ENCODE results near the gene TBL1X.
"Not testable (repeated sequence)": the region's sequence is repeated elsewhere in the genome, so short reads cannot be mapped to it uniquely, and the experiment has no call there.

The TBL1X gene

DNA sequence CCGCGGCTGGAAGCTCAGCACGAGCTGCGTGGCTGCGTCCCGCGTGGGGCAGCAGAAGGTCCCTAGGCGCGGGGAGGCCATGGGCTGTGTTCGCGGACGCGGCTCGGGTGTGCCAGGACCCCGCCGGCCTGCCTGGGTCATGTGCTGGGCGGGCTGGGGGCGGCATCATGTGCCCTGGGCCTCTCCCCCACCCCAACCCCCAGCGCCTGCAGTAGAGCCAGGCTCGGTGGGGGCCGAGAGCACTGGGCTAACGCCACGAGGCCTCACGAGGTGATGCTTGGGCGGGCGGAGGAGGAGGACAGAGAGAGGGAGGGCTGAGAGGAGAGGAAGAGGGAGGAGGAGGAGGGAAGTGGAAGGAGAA lies 300.9 kb downstream of the TBL1X start, which contains the start of gene GPR143:
Gene GPR143, minus strand, starts transcription at position 111 of the 361 bp plus-strand sequence. Its CDS starts 30 bp downstream, at position 81.
- H3K9ac ChIP-seq = no peak within 1 kb of the TSS
- H3K9me3 ChIP-seq = peaks cover 11% of the 10 kb centered on the region
- TF ChIP-seq Cebpa-rat (IDR thresholded peaks at IDR 0.05) = no peak
- H3K4me1 ChIP-seq = peaks cover 47% of the 10 kb centered on the region
- H4K20me1 ChIP-seq = peaks cover 21% of the 10 kb centered on the region
- no peak within 1 kb of the TSS for H3K4me3 ChIP-seq
- H3K36me3 ChIP-seq = no peaks in the 10 kb centered on the region
- H3K27ac ChIP-seq = no peak within 1 kb of the TSS
- H3K27me3 ChIP-seq = no peaks in the 10 kb centered on the region
- H3K4me2 ChIP-seq = peak within 1 kb of the TSS; percentile 49

DNA sequence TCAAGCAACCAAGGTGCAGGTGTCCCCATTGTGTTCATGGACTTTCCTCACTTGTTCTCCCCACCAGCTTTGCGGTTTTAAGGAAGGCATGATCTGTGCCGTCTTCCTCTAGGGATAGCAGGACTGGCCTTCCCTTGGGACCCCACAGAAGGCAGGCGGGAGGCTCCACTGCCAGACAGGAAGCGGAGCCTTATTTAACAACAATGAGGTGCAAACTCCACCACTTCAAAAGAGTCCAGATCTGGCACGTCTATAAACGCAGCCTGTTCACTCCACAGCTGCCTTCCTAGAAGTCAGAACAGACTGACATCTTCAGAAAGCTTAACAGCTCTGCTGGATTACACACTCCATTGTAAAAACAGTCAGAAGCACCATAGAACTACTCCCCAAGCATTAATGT lies 302.5 kb downstream of the TBL1X start:
- Histone ChIP-seq H3K27me3 (peaks cover 6% of the 10 kb centered on the region; the same call in 1 of the 2 replicates), H3K4me3 (no peak overlapping the region), H3K4me1 (peaks cover 48% of the 10 kb centered on the region), H4K20me1 (peaks cover 21% of the 10 kb centered on the region), H3K9me3 (peaks cover 11% of the 10 kb centered on the region), H3K27ac (peak overlapping the region; percentile 40; the same call in 1 of the 2 replicates), H3K36me3 (no peaks in the 10 kb centered on the region), H3K9ac (no peak overlapping the region), H3K4me2 (peak overlapping the region; percentile 88)
- TF ChIP-seq Cebpa-rat (IDR thresholded peaks at IDR 0.05) = no peak

DNA sequence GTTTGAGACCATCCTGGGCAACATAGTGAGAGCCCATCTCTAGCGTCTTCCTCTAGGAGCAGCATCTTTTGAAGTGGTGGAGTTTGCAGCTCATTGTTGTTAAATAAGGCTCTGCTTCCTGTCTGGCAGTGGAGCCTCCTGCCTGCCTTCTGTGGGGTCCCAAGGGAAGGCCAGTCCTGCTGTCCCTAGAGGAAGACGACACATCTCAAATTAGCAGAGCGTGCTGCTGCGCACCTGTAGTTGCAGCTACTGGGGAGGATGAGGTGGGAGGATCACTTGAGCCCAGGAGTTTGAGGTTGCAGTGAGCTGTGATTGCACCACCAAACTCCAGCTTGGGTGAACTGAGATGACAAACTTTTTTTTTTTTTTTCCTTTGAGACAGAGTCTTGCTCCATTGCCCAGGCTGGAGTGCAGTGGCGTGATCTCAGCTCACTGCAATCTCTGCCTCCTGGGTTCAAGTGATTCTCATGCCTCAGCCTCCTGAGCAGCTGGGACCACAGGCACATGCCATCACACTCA lies 303.5 kb downstream of the TBL1X start:
- Histone ChIP-seq H3K4me3 (peak overlapping the region; percentile 8; the same call in 1 of the 2 replicates), H4K20me1 (peaks cover 21% of the 10 kb centered on the region), H3K9me3 (peaks cover 11% of the 10 kb centered on the region), H3K4me2 (peak overlapping the region; percentile 88), H3K4me1 (peaks cover 48% of the 10 kb centered on the region)
- H3K36me3 ChIP-seq, H3K27ac ChIP-seq, H3K27me3 ChIP-seq, H3K9ac ChIP-seq: not testable (repeated sequence)
- TF ChIP-seq Cebpa-rat (IDR thresholded peaks at IDR 0.05) = peak; percentile 73; the same call in 1 of the 2 replicates

DNA sequence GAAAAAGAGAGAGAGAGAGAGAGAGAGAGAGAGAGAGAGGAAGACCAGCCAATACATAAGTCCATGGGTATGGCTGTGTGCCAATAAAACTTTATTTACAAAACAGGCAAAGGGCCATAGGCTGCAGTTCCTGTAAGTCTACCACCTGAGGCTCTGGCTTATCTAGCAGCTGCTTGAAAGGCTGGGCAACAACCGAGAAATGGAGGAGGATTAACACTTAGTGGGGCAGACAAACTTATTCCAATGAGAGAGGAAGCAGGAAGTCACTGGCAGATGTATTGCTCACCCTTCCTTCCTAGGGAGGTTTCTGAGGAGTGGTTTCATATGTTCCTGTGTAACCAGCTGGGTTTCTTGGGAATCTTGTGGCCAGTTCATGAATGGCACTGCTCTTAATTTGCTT lies 305.5 kb downstream of the TBL1X start:
- H4K20me1 ChIP-seq = peaks cover 28% of the 10 kb centered on the region
- H3K4me1 ChIP-seq = peaks cover 60% of the 10 kb centered on the region
- H3K27ac ChIP-seq = no peak overlapping the region
- H3K4me2 ChIP-seq = peak overlapping the region; percentile 16; the same call in 1 of the 2 replicates
- no peak overlapping the region for H3K9ac ChIP-seq
- no peaks in the 10 kb centered on the region for H3K36me3 ChIP-seq
- H3K27me3 ChIP-seq = peaks cover 23% of the 10 kb centered on the region
- H3K9me3 ChIP-seq = peaks cover 6% of the 10 kb centered on the region
- H3K4me3 ChIP-seq = no peak overlapping the region
- TF ChIP-seq Cebpa-rat (IDR thresholded peaks at IDR 0.05) = no peak

DNA sequence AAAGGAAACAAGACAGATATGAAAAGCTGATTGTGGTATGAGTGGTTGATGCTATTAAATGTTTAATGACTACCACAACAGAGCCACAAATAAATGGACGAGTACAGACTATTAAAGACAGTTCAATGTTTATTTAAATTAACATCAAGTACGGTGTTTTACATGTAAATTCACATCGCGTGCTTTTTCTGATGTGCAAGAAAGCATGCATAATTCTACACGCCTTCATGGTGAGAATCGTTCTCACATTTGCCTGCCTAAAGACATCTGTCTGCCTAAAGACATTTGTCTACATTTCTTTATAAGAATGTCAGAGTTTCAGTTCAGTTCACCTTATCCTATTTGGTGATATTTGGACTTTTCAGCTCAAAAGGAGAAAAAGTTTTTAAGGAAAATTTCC lies 308.1 kb downstream of the TBL1X start:
- Histone ChIP-seq H3K36me3 (no peaks in the 10 kb centered on the region), H3K27me3 (peaks cover 34% of the 10 kb centered on the region), H3K9ac (no peak overlapping the region), H3K4me1 (peaks cover 48% of the 10 kb centered on the region), H4K20me1 (peaks cover 29% of the 10 kb centered on the region), H3K9me3 (no peaks in the 10 kb centered on the region), H3K27ac (no peak overlapping the region), H3K4me3 (no peak overlapping the region), H3K4me2 (no peak overlapping the region)
- TF ChIP-seq Cebpa-rat (IDR thresholded peaks at IDR 0.05) = no peak

DNA sequence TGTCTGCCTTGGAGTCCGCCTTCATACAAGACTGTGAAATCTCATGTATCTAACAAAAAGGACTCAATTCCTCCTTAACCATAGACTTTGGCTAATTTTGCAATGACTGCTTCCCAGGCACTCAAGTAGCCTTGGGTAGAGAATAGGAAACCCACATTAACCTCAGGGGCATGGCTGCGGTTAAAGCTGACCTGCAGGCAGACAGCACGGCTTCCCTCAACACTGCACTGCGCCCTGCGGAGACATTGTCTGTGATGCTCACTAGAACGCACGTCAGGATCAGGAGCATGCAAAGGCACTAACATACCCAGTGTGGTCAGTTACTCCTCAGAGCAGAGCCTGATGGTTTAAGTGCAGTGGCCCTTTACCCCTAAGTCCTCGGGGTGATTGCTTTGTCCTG lies 311.1 kb downstream of the TBL1X start:
- Histone ChIP-seq H3K36me3 (no peaks in the 10 kb centered on the region), H3K4me1 (peaks cover 24% of the 10 kb centered on the region), H4K20me1 (peaks cover 17% of the 10 kb centered on the region; the same call in 1 of the 2 replicates), H3K9ac (no peak overlapping the region), H3K4me2 (peak overlapping the region; percentile 63), H3K27me3 (peaks cover 40% of the 10 kb centered on the region), H3K9me3 (no peaks in the 10 kb centered on the region), H3K27ac (no peak overlapping the region), H3K4me3 (no peak overlapping the region)
- no peak for TF ChIP-seq Cebpa-rat (IDR thresholded peaks at IDR 0.05)

DNA sequence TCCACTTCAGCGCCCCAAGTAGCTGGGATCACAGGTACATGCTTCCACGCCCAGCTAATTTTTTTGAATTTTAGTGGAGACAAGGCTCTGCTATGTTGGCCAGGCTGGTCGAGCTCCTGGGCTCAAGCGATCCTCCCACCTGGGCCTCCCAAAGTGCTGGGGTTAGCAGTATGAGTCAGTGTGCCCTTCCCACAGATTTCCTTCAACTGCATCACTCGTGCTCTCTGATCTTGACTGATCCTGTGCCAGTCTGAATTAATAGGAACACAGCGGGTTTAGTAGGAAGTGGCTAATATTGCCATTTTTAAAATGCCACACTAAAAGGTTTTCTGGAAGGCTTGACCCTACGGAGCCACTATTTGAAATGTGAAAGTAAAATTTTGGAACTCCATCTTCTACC lies 317.1 kb downstream of the TBL1X start:
- Histone ChIP-seq H3K9ac (no peak overlapping the region), H4K20me1 (no peaks in the 10 kb centered on the region), H3K27ac (no peak overlapping the region), H3K4me3 (no peak overlapping the region), H3K9me3 (peaks cover 22% of the 10 kb centered on the region), H3K4me2 (no peak overlapping the region), H3K4me1 (no peaks in the 10 kb centered on the region), H3K36me3 (no peaks in the 10 kb centered on the region), H3K27me3 (0 out of 2 replicates have a peak, but pooled peaks cover 7% of the 10 kb centered on the region)
- TF ChIP-seq Cebpa-rat (IDR thresholded peaks at IDR 0.05) = no peak

DNA sequence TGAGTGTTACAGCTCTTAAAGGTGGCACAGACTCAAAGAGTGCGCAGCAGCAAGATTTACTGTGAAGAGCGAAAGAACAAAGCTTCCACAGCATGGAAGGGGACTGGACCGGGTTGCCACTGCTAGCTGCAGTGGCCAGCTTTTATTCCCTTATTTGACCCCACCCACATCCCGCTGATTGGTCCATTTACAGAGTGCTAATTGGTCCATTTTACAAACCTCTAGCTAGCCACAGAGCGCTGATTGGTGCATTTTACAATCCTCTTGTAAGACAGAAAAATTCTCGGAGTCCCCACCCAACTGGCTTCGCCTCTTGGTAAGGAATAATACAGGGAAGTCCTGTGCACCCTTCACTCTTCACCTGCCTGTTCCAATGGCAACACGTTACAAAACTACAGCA lies 319.5 kb downstream of the TBL1X start:
- H4K20me1 ChIP-seq = no peaks in the 10 kb centered on the region
- peaks cover 22% of the 10 kb centered on the region for H3K9me3 ChIP-seq
- no peak overlapping the region for H3K9ac ChIP-seq
- H3K27ac ChIP-seq = no peak overlapping the region
- H3K36me3 ChIP-seq = no peaks in the 10 kb centered on the region
- no peaks in the 10 kb centered on the region for H3K4me1 ChIP-seq
- no peak overlapping the region for H3K4me3 ChIP-seq
- H3K4me2 ChIP-seq = no peak overlapping the region
- no peak for TF ChIP-seq Cebpa-rat (IDR thresholded peaks at IDR 0.05)
- H3K27me3 ChIP-seq = no peaks in the 10 kb centered on the region

DNA sequence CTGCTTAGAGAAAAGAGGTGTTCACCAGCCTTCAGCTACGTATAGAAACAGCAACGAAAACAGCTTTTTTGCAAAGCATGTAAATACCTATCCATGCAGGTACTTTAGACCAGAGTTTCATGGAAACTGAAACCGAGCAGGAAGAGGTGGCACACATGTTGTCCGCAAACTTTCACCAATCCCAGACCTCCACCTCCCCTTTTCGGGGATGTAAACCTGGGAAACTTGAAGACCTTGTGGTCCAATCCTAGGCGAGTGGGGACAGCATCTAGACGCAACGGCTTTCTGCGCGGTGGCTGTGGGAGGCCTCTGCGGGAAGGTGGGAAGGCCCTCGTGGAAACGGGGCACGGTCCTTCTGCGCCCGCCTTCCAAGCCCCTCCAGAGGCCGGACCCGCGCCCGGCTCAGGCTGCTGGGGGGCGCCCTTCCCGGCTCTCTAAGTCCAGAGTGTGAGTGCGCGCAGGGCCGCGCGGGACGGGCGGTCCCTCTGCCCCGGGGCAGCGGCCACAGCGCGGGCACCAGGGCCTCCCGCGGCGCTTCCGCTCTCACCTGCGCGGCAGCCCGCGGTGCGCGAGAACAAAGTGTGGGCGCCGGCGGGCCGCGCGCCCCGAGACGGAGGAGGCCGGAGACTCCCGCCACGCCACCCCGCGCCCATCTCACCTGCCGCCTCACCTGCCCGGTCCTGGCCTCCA lies 320.5 kb downstream of the TBL1X start:
- Histone ChIP-seq H3K4me3 (no peak overlapping the region), H3K36me3 (no peaks in the 10 kb centered on the region), H3K9me3 (peaks cover 22% of the 10 kb centered on the region), H3K27ac (no peak overlapping the region), H4K20me1 (no peaks in the 10 kb centered on the region), H3K9ac (no peak overlapping the region), H3K27me3 (no peaks in the 10 kb centered on the region), H3K4me2 (no peak overlapping the region), H3K4me1 (no peaks in the 10 kb centered on the region)
- no peak for TF ChIP-seq Cebpa-rat (IDR thresholded peaks at IDR 0.05)

DNA sequence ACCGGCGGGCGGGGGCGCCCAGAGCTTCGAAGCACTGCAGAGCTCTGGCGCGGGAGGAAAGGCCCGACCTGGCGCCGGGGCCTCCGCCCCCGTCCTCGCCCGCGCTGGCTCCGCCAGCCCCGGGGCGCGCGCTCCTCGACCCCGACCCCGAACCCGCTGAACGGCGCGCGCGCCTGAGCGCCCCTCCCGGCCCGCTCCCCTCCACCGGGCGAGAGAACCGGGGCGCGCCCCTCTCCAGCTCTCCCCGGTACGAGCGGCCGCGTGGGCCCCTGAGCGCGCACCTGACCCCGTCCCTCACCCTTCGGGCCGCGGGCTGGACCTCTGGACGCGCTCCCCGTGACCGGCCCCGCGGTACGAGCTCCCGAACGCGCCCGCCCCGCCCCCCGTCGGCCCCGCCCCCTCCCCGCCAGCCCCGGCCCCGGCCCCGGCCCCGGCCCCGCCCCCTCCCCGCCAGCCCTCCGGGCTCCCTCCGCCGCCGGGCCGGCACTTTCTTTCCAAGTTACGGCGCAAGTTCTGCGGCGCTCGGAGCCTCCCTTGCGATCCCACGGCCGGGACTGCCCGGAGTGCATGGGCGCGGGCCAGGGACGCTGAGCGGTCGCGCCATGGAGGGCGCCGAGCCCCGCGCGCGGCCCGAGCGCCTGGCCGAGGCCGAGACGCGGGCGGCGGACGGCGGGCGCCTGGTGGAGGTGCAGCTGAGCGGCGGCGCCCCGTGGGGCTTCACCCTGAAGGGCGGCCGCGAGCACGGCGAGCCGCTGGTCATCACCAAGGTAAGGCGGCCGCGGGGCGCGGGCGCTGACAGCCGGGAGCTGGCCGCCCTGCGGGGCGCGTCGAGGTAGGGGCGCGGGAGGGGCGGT lies 321.3 kb downstream of the TBL1X start, which contains the start of gene SHROOM2:
Gene SHROOM2, plus strand, starts transcription at position 486 of the 854 bp plus-strand sequence. Its CDS starts 117 bp downstream, at position 603.
- H3K27ac ChIP-seq = no peak within 1 kb of the TSS
- H3K9ac ChIP-seq = no peak within 1 kb of the TSS
- H3K27me3 ChIP-seq = no peaks in the 10 kb centered on the region
- no peaks in the 10 kb centered on the region for H4K20me1 ChIP-seq
- H3K9me3 ChIP-seq = peaks cover 22% of the 10 kb centered on the region
- no peak for TF ChIP-seq Cebpa-rat (IDR thresholded peaks at IDR 0.05)
- no peaks in the 10 kb centered on the region for H3K4me1 ChIP-seq
- no peak within 1 kb of the TSS for H3K4me3 ChIP-seq
- no peaks in the 10 kb centered on the region for H3K36me3 ChIP-seq
- no peak within 1 kb of the TSS for H3K4me2 ChIP-seq

All from BLaER1 (cell line).